Natural killer cell (primary cell): ENCODE results near the gene NR4A2. TPM values are rescaled to one million over a fixed set of nuclear protein-coding genes. Genes with fewer than 3 reads are reported as not detected.

Experiments
- ATAC-seq, 3 donors: fragments of 150-1000 bp in 2 of 3; fragments of 200-7000 bp in 1 of 3; cut with Tn5 transposase; 1 replicate in 1 of 3; 2 replicates in 2 of 3; pipeline ENCODE4 v1.10.0; 2021; ENCODE audit warnings: mild to moderate bottlenecking in 2 of 3, moderate library complexity in 2 of 3
- DNase-seq, 2 donors: peaks; one replicate each; pipeline versions ENCODE4 v3.0.0 to v3.0.0-alpha.2; 2013 to 2021; ENCODE audit warnings: mixed read lengths in 1 of 2
- H3K27ac ChIP-seq: one replicate; pipeline ENCODE4 v1.5.1; 2013; ENCODE audit warnings: mild to moderate bottlenecking, low read length
- H3K27me3 ChIP-seq: one replicate; pipeline ENCODE4 v1.6.1; 2013; ENCODE audit warnings: low read length; ENCODE audit not compliant: control insufficient read depth, insufficient read depth
- H3K36me3 ChIP-seq: one replicate; pipeline ENCODE4 v1.6.1; 2013; ENCODE audit warnings: low read length; ENCODE audit not compliant: control insufficient read depth, insufficient read depth
- H3K4me1 ChIP-seq: one replicate; pipeline ENCODE4 v1.6.1; 2013; ENCODE audit warnings: low read length; ENCODE audit not compliant: control insufficient read depth, insufficient read depth
- H3K4me3 ChIP-seq: one replicate; pipeline ENCODE4 v1.5.1; 2013; ENCODE audit warnings: low read length
- H3K9me3 ChIP-seq: one replicate; pipeline ENCODE4 v1.6.1; 2013; ENCODE audit warnings: low read length; ENCODE audit not compliant: control insufficient read depth, insufficient read depth
- H3K27ac Mint-ChIP-seq, 2 donors: one replicate each; pipeline ENCODE4 v1.8.0; 2022; ENCODE audit warnings: mild to moderate bottlenecking in 2 of 2, mixed read lengths in 2 of 2, moderate library complexity in 1 of 2
- H3K27me3 Mint-ChIP-seq, 2 donors: one replicate each; pipeline ENCODE4 v1.8.0; 2022; ENCODE audit warnings: low read depth in 2 of 2, mixed read lengths in 2 of 2
- H3K36me3 Mint-ChIP-seq: one replicate; pipeline ENCODE4 v1.8.0; 2022; ENCODE audit warnings: mixed read lengths
- H3K4me1 Mint-ChIP-seq, 2 donors: one replicate each; pipeline ENCODE4 v1.8.0; 2022; ENCODE audit warnings: mixed read lengths in 2 of 2
- H3K4me3 Mint-ChIP-seq: one replicate; pipeline ENCODE4 v1.8.0; 2022; ENCODE audit warnings: mild to moderate bottlenecking, moderate library complexity, mixed read lengths
- H3K9me3 Mint-ChIP-seq, 2 donors: one replicate each; pipeline ENCODE4 v1.8.0; 2022; ENCODE audit warnings: mixed read lengths in 2 of 2
- WGBS: methylation state at CpG from one replicate; pipeline ENCODE4 v1.1.7; 2013; ENCODE audit warnings: missing lambda C conversion rate; ENCODE audit not compliant: insufficient coverage; 5-methylcytosine and 5-hydroxymethylcytosine counted together
- intact Hi-C: fragments of 100-400 bp; cut with micrococcal nuclease; formaldehyde crosslinking; loops from one replicate; pipeline ENCODE4 v1.14.2; 2022
- total RNA-seq, 4 donors: library from RNA; stranded (reverse); fragments of 120-200 nt in 1 of 4; gene quantifications; one replicate each; pipeline versions ENCODE4 v1.2.3 to v1.2.4, GENCODE V29; 2013 to 2022
- TF ChIP-seq, protein P1 (sequence below): fragments of 200-600 bp; IDR thresholded peaks from one replicate; pipeline ENCODE4 v1.8.0; 2022; ENCODE audit warnings: antibody characterized with exemption

The NR4A2 gene
- 100 to 1,000 TPM; 163 to 316 (median 266) TPM for total RNA-seq
- total RNA-seq (2013): 36.3 TPM

DNA sequence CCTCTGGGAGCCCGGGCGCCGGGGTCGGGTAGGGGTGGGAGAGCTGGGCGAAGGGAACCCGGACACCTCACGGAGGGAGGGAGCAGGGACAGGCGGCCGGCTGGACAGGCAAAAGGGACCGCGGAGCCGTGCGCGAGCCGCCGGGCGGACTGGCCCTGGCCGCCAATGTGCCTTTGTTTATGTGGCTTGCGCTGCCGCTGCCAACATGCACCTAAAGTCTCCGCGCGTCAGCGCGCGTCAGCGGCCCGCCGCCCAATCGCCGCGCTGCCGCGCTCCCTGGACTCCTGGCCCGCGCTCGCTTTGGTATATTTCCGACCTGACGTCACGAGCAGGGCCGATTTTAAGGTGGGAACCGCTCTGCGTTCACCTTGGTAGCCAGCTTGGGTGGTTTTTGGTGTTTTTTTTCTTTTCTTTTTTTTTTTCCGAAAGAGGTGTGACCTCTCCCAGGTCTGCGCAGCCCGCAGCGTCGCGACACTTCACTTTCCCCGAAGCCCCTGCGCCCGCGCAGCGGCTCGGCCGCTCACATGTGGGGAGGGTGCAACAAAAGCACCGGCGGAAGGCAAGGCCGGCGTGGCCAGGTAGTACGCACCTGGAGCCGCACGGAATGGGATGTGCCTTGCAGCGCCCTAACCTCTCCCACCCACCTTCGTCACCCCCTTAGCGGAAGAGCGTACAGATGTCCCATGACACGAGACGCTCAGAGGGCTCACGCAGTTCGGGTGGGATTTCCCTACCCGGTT, at the start of gene NR4A2:
TSS of gene NR4A2 (minus strand) at position 188 of the 740 bp plus-strand sequence. CDS start 2,535 bp downstream, outside the sequence.
- ATAC-seq (peak; percentile 53 to 80 (median 65)), DNase-seq (peak; percentile 89 to 98)
- H3K9me3 ChIP-seq: no peaks in the 10 kb centered on the region
- H3K27ac ChIP-seq: peak within 1 kb of the TSS; percentile 97
- Mint-ChIP-seq H3K4me3 (peak within 1 kb of the TSS; percentile 99), H3K9me3 (no peaks in the 10 kb centered on the region), H3K27ac (peak within 1 kb of the TSS; percentile 99), H3K4me1 (peaks cover 69 to 76% of the 10 kb centered on the region in 2 donors), H3K27me3 (peaks cover 28 to 43% of the 10 kb centered on the region in 2 donors), H3K36me3 (no peaks in the 10 kb centered on the region)
- WGBS: under 1% methylated on average over 72 of the region's 72 CpGs
- peaks cover 29% of the 10 kb centered on the region for H3K27me3 ChIP-seq
- H3K36me3 ChIP-seq: no peaks in the 10 kb centered on the region
- intact Hi-C loops: loop anchor here (1.0 to 10.0 kb wide), 3 partner anchors 9 to 1082 kb away; no protein-coding TSS in a partner anchor
- H3K4me1 ChIP-seq: peaks cover 44% of the 10 kb centered on the region
- peak within 1 kb of the TSS; percentile 91 for H3K4me3 ChIP-seq
- TF ChIP-seq, protein P1, sequence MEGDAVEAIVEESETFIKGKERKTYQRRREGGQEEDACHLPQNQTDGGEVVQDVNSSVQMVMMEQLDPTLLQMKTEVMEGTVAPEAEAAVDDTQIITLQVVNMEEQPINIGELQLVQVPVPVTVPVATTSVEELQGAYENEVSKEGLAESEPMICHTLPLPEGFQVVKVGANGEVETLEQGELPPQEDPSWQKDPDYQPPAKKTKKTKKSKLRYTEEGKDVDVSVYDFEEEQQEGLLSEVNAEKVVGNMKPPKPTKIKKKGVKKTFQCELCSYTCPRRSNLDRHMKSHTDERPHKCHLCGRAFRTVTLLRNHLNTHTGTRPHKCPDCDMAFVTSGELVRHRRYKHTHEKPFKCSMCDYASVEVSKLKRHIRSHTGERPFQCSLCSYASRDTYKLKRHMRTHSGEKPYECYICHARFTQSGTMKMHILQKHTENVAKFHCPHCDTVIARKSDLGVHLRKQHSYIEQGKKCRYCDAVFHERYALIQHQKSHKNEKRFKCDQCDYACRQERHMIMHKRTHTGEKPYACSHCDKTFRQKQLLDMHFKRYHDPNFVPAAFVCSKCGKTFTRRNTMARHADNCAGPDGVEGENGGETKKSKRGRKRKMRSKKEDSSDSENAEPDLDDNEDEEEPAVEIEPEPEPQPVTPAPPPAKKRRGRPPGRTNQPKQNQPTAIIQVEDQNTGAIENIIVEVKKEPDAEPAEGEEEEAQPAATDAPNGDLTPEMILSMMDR: no peak

DNA sequence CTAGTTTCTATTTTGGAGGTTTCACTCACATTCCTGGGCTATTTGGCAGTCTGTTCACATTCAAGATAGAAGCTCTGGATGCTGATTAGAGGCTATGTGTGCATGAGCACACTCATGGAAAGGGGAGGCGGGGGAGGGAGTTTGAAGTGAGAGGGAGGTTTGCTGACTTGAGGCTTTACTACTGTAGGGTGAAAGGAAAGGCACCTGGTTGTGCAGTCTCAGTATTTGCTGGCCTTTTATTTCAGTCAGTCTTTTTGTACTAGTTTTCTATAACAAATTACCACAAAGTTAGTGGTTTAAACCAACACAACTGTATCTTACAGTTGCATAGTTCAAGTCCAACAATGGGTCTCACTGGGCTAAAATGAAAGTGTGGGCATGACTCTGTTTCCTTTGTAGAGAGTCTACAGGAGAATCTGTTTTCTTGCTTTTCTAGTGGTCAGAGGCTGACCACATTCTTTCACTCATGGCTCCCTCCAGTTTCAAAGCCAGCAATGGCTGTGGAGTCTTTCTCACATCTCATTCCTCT, 47.7 kb upstream of the NR4A2 start:
- no peaks in the 10 kb centered on the region for H3K9me3 Mint-ChIP-seq

DNA sequence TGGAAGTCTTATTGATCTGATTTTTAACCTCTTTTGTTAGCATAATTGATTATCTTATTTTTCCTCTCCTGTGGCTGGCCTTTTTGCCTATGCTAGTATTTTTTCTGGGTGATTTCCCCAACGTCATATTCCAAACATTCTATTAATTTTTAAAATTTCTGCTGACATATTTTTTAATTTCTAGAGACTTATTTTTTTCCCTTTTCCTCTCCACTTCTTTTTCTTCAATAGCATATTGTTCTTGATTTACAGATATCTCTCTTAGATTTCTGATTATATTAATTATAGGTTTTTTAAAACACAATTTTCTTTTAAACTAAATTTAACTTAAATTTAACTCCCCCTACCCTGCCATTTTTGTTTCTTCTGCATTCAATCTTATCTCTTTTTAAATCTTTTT, 47.2 kb upstream of the NR4A2 start:
- DNase-seq (no peak), ATAC-seq (no peak)
- Histone ChIP-seq H3K4me3 (no peak overlapping the region), H3K4me1 (no peaks in the 10 kb centered on the region), H3K36me3 (no peaks in the 10 kb centered on the region), H3K9me3 (no peaks in the 10 kb centered on the region), H3K27ac (no peak overlapping the region), H3K27me3 (no peaks in the 10 kb centered on the region)
- Mint-ChIP-seq H3K9me3 (no peaks in the 10 kb centered on the region), H3K27me3 (peaks cover 12 to 25% of the 10 kb centered on the region in 2 donors), H3K36me3 (no peaks in the 10 kb centered on the region), H3K4me1 (peaks cover 6 to 9% of the 10 kb centered on the region in 2 donors), H3K27ac (no peak overlapping the region), H3K4me3 (no peak overlapping the region)
- TF ChIP-seq, protein P1: no peak
- no CpG with 5 or more reads among the region's 1 CpG for WGBS
- intact Hi-C loops: no loop called here

More for the DNA sequence above, 47.7 kb upstream of the NR4A2 start:
- DNase-seq (no peak), ATAC-seq (no peak)
- Mint-ChIP-seq H3K27me3 (peaks cover 9 to 29% of the 10 kb centered on the region in 2 donors), H3K4me1 (peaks cover 6 to 9% of the 10 kb centered on the region in 2 donors), H3K27ac (no peak overlapping the region), H3K36me3 (no peaks in the 10 kb centered on the region), H3K4me3 (no peak overlapping the region)
- H3K9me3 ChIP-seq: no peaks in the 10 kb centered on the region
- H3K27me3 ChIP-seq: no peaks in the 10 kb centered on the region
- 89% methylated on average over 1 of the region's 1 CpG for WGBS
- no peak overlapping the region for H3K4me3 ChIP-seq
- no peak overlapping the region for H3K27ac ChIP-seq
- no peaks in the 10 kb centered on the region for H3K36me3 ChIP-seq
- TF ChIP-seq, protein P1: no peak
- H3K4me1 ChIP-seq: no peaks in the 10 kb centered on the region
- intact Hi-C loops: no loop called here
